GM13976 (cell line): ENCODE data around the gene ZFP92.

ENCODE experiments used
- DNase-seq: peaks from one replicate; pipeline ENCODE4 v3.0.0; 2012; ENCODE audit warnings: low spot score
- in situ Hi-C: fragments of 300-500 bp; cut with MboI; formaldehyde crosslinking; loops from one replicate; pipeline ENCODE4 v1.12.0; 2022; ENCODE audit warnings: low sequenced_read_pairs, mixed read lengths, inconsistent platforms; ENCODE audit not compliant: unreplicated experiment
- TF ChIP-seq, protein P1 (sequence below): IDR thresholded peaks from 2 replicates; pipeline ENCODE4 v1.5.1; 2012; ENCODE audit warnings: borderline replicate concordance, mild to moderate bottlenecking; ENCODE audit not compliant: insufficient read depth; ENCODE audit errors: extremely low read depth, missing control alignments, control extremely low read depth

ZFP92 gene

DNA sequence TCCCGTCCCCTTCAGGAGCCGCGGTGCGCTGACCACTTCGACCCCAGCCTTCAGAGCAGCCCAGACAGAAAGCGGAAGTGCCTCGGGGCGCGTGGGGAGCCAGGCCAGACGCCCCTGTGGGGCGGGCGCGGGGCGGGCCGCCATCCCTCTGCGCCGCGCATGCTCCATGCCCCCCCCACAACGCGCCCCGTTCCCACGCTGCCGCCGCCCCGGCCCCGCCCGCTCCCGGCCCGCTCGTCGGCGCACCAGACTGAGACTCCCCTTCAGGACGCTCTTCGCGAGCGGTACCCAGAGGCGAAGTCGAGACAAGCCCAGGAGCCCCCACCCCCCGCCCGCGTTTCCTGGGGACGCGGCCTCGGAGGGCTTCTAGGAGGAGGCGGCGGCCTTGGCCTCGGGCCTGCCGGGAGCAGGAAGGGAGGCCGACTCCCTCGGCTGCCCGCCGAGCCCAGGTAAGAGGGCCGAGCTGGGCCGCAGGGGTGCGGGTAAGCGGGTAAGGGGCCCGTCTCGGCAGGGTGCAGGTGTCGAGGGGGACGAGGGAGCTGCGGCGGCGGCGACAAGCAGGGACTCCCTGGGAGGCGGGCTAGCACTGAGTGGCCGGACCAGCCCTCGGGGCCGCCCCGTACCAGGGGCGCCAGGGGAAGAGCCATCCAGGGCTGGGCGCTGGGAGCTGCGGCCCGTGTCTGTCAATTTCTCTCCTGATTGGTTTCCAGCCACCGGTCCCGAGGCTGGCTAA, at the start of gene ZFP92:
ZFP92 (plus strand) TSS at position 218 of the 733 bp plus-strand sequence. CDS start 6,851 bp downstream, outside the sequence.
- in situ Hi-C loops, result no loop called here
- TF ChIP-seq, protein P1, sequence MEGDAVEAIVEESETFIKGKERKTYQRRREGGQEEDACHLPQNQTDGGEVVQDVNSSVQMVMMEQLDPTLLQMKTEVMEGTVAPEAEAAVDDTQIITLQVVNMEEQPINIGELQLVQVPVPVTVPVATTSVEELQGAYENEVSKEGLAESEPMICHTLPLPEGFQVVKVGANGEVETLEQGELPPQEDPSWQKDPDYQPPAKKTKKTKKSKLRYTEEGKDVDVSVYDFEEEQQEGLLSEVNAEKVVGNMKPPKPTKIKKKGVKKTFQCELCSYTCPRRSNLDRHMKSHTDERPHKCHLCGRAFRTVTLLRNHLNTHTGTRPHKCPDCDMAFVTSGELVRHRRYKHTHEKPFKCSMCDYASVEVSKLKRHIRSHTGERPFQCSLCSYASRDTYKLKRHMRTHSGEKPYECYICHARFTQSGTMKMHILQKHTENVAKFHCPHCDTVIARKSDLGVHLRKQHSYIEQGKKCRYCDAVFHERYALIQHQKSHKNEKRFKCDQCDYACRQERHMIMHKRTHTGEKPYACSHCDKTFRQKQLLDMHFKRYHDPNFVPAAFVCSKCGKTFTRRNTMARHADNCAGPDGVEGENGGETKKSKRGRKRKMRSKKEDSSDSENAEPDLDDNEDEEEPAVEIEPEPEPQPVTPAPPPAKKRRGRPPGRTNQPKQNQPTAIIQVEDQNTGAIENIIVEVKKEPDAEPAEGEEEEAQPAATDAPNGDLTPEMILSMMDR, result no peak
- DNase-seq, result peak; percentile 82

DNA sequence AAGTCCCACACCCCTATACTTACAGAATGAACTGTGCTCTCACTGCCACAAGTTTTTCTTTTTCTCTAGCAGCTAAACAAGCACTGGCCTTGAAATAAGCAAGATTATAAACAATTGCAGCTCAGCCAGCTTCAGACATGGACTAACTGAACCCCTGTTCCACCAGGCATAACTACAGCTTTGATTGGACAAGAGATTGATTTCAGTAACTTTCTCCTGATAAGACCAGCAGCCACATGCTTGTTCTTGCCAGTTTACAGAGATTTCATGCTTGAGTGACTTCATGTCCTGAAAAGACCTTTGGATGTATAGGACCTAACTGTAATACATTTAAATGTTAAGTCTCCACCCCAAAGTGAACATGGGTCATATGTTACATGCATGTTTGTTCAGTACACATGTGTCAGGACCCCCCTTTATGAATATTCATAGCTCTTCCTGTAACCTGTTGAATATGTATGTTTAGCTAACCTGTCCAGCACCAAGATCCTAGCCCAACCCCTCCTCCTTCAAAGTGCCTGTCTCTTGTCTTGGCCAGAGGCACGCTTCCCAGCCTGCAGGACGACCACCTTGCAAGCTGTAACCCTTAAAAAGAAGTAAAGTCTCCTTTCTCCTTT, 49.4 kb upstream of the ZFP92 start:
- TF ChIP-seq, protein P1, result no peak
- in situ Hi-C loops, result no loop called here

GRCh38 chrX:153365670-153366069, 45.6 kb upstream of the ZFP92 start:
- in situ Hi-C loops, result no loop called here
- TF ChIP-seq, protein P1, result no peak
- DNase-seq, result no peak

More for the DNA sequence above, 49.4 kb upstream of the ZFP92 start:
- no peak for DNase-seq

DNA sequence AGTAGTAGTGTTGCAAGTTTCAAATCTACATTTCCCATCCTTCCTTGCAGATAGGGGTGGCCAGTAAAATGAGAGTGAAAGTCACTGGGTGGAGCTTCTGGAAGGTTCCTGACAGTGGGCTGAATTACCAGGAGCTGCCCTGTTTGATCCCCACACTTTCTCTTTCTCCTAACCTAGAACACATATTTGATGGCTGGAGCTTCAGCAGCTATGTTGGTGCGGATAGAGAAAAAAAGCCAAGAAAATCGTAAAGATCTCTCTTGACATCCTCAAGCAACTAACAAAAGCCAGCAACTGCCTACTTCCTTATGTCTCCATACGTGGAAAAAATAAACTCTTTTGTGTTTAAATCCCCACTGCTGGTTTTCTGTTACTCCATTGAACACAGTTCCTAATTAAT, 45.2 kb upstream of the ZFP92 start:
- in situ Hi-C loops, result no loop called here
- no peak for DNase-seq
- TF ChIP-seq, protein P1, result no peak

GRCh38 chrX:153366878-153367538, 44.3 kb upstream of the ZFP92 start:
- no peak for DNase-seq
- in situ Hi-C loops, result no loop called here
- TF ChIP-seq, protein P1, result no peak

- no peak for DNase-seq
- in situ Hi-C loops, result no loop called here
- TF ChIP-seq, protein P1, result no peak
Observed at GRCh38 chrX:153370293-153371055, 40.8 kb upstream of the ZFP92 start.
